GM19239 (cell line): ENCODE results near the gene STIMATE.
A peak's percentile ranks its signal among the peaks of the same experiment; 100 is the strongest.

Source experiments
- DNase-seq: peaks from one replicate; pipeline ENCODE4 v3.0.0; 2011; ENCODE audit warnings: low spot score; ENCODE audit not compliant: insufficient read length
- FAIRE-seq: peaks from 2 replicates; lab custom pipeline; 2011; peaks lifted over from hg19 to GRCh38; lab: Jason Lieb, UNC

STIMATE gene

GRCh38 chr3:52829482-52829881, 67.9 kb downstream of the STIMATE start:
- FAIRE-seq (no peak), DNase-seq (no peak)

- FAIRE-seq (no peak), DNase-seq (no peak)
Observed at GRCh38 chr3:52827866-52828376, 69.4 kb downstream of the STIMATE start.

- DNase-seq: no peak
- FAIRE-seq: no peak
Observed at GRCh38 chr3:52827441-52827840, 69.9 kb downstream of the STIMATE start.

- no peak for DNase-seq
- no peak for FAIRE-seq
Observed at GRCh38 chr3:52824037-52824436, 73.3 kb downstream of the STIMATE start.

GRCh38 chr3:52822363-52822762, 75.0 kb downstream of the STIMATE start:
- no peak for FAIRE-seq

GRCh38 chr3:52820736-52821135, 76.6 kb downstream of the STIMATE start:
- DNase-seq (peak; percentile 46), FAIRE-seq (no peak)

More at GRCh38 chr3:52822363-52822762, 75.0 kb downstream of the STIMATE start:
- DNase-seq: no peak

GRCh38 chr3:52819936-52820335, 77.4 kb downstream of the STIMATE start:
- no peak for DNase-seq
- FAIRE-seq: no peak

- no peak for FAIRE-seq
Observed at GRCh38 chr3:52817860-52818259, 79.5 kb downstream of the STIMATE start.

GRCh38 chr3:52817221-52817620, 80.1 kb downstream of the STIMATE start:
- DNase-seq (no peak), FAIRE-seq (no peak)

More at GRCh38 chr3:52817860-52818259, 79.5 kb downstream of the STIMATE start:
- DNase-seq: no peak

- no peak for DNase-seq
- no peak for FAIRE-seq
Observed at GRCh38 chr3:52816654-52817053, 80.7 kb downstream of the STIMATE start.

GRCh38 chr3:52816199-52816598, 81.1 kb downstream of the STIMATE start:
- no peak for DNase-seq
- no peak for FAIRE-seq

- no peak for FAIRE-seq
- DNase-seq: no peak
Observed at GRCh38 chr3:52813810-52814209, 83.5 kb downstream of the STIMATE start.

- FAIRE-seq: no peak
Observed at GRCh38 chr3:52811452-52812011, 85.8 kb downstream of the STIMATE start.

GRCh38 chr3:52810923-52811322, 86.4 kb downstream of the STIMATE start:
- no peak for DNase-seq
- no peak for FAIRE-seq

More at GRCh38 chr3:52811452-52812011, 85.8 kb downstream of the STIMATE start:
- no peak for DNase-seq

GRCh38 chr3:52809662-52810377, 87.5 kb downstream of the STIMATE start:
- no peak for DNase-seq
- FAIRE-seq: no peak

GRCh38 chr3:52809149-52809548, 88.2 kb downstream of the STIMATE start:
- FAIRE-seq: no peak

GRCh38 chr3:52805270-52806039, 91.9 kb downstream of the STIMATE start:
- FAIRE-seq (no peak), DNase-seq (no peak)

More at GRCh38 chr3:52809149-52809548, 88.2 kb downstream of the STIMATE start:
- DNase-seq: no peak

- FAIRE-seq (no peak), DNase-seq (no peak)
Observed at GRCh38 chr3:52801839-52802238, 95.5 kb downstream of the STIMATE start.

- FAIRE-seq (no peak), DNase-seq (no peak)
Observed at GRCh38 chr3:52800079-52800478, 97.3 kb downstream of the STIMATE start.

GRCh38 chr3:52798978-52799476, 98.3 kb downstream of the STIMATE start:
- FAIRE-seq (peak; percentile 23), DNase-seq (peak; percentile 50)
